GM18951 (cell line): Measurements from ENCODE around the gene TPM2.
"Not testable (repeated sequence)": the region's sequence is repeated elsewhere in the genome, so short reads cannot be mapped to it uniquely, and the experiment has no call there.

Source experiments
- POLR2A ChIP-seq: IDR thresholded peaks from 4 replicates; pipeline ENCODE4 v1.6.1; 2011; ENCODE audit warnings: mild to moderate bottlenecking; ENCODE audit not compliant: insufficient read length, insufficient read depth; ENCODE audit errors: extremely low read depth
- in situ Hi-C: fragments of 300-500 bp; cut with MboI; formaldehyde crosslinking; loops from one replicate; pipeline ENCODE4 v1.12.0; 2022; ENCODE audit warnings: low sequenced_read_pairs, mixed read lengths, inconsistent platforms; ENCODE audit not compliant: unreplicated experiment

The TPM2 gene

GRCh38 chr9:35639631-35640030, 50.1 kb downstream of the TPM2 start:
- no peak for TF ChIP-seq POLR2A
- in situ Hi-C loops: no loop called here

- in situ Hi-C loops: not testable (repeated sequence)
These were observed 50.5 kb downstream of the TPM2 start for GRCh38 chr9:35639225-35639624.

GRCh38 chr9:35638751-35639150, 51.0 kb downstream of the TPM2 start:
- in situ Hi-C loops: not testable (repeated sequence)

GRCh38 chr9:35637427-35637955, 52.2 kb downstream of the TPM2 start:
- in situ Hi-C loops: not testable (repeated sequence)

GRCh38 chr9:35636877-35637246, 52.9 kb downstream of the TPM2 start:
- in situ Hi-C loops: not testable (repeated sequence)

- TF ChIP-seq POLR2A: no peak
- in situ Hi-C loops: no loop called here
These were observed 53.4 kb downstream of the TPM2 start for GRCh38 chr9:35636135-35636876.

GRCh38 chr9:35635730-35636129, 54.0 kb downstream of the TPM2 start:
- no peak for TF ChIP-seq POLR2A
- in situ Hi-C loops: no loop called here
